MM.1S (cell line): ENCODE measurements around the gene CBX6.

ENCODE experiments used
- EZH2 ChIP-seq: fragments of 300-600 bp; sonication (generic); optimal IDR thresholded peaks from 2 replicates; pipeline ENCODE3; 2017; ENCODE audit warnings: low read depth, mild to moderate bottlenecking, antibody characterized with exemption, low read length, mixed read lengths
- EZH2phosphoT487 ChIP-seq: fragments of 300-600 bp; sonication (generic); IDR thresholded peaks from 2 replicates; pipeline ENCODE4 v1.6.1; 2018; ENCODE audit warnings: antibody characterized with exemption, low read length
- TF ChIP-seq, protein P1 (sequence below): fragments of 300-600 bp; sonication (generic); IDR thresholded peaks from 2 replicates; pipeline ENCODE4 v1.5.1; 2016; ENCODE audit warnings: antibody characterized with exemption, low read length, mixed read lengths

DNA sequence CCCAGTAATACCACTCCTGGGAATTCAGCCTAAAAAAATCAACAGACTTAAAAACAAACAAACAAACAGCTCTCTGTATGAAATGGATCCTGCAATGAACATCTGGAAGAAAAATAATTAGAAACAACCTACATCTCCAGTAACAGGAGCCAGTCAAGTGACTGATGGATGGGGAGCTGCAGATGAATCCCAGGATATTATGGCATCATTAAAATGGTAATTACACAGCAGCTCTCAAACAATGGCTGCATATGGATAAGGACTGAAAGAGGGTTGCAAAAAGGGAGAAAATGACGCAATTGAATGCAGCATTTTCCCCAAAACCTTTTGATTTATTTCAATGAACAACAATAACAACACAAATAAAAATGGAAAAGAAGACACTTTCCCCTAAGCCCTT, 32.3 kb downstream of the CBX6 start:
- TF ChIP-seq, protein P1, sequence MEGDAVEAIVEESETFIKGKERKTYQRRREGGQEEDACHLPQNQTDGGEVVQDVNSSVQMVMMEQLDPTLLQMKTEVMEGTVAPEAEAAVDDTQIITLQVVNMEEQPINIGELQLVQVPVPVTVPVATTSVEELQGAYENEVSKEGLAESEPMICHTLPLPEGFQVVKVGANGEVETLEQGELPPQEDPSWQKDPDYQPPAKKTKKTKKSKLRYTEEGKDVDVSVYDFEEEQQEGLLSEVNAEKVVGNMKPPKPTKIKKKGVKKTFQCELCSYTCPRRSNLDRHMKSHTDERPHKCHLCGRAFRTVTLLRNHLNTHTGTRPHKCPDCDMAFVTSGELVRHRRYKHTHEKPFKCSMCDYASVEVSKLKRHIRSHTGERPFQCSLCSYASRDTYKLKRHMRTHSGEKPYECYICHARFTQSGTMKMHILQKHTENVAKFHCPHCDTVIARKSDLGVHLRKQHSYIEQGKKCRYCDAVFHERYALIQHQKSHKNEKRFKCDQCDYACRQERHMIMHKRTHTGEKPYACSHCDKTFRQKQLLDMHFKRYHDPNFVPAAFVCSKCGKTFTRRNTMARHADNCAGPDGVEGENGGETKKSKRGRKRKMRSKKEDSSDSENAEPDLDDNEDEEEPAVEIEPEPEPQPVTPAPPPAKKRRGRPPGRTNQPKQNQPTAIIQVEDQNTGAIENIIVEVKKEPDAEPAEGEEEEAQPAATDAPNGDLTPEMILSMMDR: no peak
- no peak for TF ChIP-seq EZH2
- TF ChIP-seq EZH2phosphoT487: no peak
